ENCODE measurements around the gene MGLL.

DNA sequence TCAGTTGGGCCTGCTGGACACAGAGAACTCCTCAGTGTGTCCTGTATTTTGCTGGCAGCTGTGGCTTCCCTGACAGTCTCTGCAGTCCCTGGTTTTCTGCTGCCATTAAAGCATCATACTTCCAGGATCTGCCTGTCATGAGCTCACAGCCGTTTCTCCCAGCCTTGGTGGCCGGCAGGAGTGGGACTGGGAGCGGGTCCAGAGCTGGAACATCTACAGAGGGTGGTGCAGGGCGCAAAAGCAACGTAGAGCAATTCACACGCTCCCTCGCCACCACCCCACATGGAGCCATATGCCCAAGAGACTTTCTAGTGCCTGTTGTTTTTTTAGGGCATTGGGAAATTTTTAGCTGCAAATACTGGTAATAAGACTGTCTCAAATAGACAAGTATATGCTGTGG lies 116.0 kb downstream of the MGLL start:
- TF ChIP-seq, protein P1, sequence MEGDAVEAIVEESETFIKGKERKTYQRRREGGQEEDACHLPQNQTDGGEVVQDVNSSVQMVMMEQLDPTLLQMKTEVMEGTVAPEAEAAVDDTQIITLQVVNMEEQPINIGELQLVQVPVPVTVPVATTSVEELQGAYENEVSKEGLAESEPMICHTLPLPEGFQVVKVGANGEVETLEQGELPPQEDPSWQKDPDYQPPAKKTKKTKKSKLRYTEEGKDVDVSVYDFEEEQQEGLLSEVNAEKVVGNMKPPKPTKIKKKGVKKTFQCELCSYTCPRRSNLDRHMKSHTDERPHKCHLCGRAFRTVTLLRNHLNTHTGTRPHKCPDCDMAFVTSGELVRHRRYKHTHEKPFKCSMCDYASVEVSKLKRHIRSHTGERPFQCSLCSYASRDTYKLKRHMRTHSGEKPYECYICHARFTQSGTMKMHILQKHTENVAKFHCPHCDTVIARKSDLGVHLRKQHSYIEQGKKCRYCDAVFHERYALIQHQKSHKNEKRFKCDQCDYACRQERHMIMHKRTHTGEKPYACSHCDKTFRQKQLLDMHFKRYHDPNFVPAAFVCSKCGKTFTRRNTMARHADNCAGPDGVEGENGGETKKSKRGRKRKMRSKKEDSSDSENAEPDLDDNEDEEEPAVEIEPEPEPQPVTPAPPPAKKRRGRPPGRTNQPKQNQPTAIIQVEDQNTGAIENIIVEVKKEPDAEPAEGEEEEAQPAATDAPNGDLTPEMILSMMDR (IDR thresholded peaks at IDR 0.05; ENCODE audit: low read length) = no peak
- TF ChIP-seq EZH2 (optimal IDR thresholded peaks at IDR 0.05; ENCODE audit: low read depth, low read length) = no peak

All from MM.1S (cell line).